SK-N-SH (cell line): Measurements from ENCODE around the gene TTC7B. TPM values are rescaled to one million over a fixed set of nuclear protein-coding genes. Genes with fewer than 3 reads are reported as not detected.

Experiments used
- CTCF ChIA-PET: fragments of 300-600, 350-600 bp; formaldehyde crosslinking; extraction: SDS; loops from one replicate; lab custom pipeline; 2021; lab: Yijun Ruan, JAX
- POLR2A ChIA-PET: fragments of 350-600 bp; sonication (Branson Sonifier 250); formaldehyde crosslinking; extraction: SDS; loops from one replicate; lab custom pipeline; 2020; ENCODE audit warnings: antibody characterized with exemption, inconsistent platforms; lab: Yijun Ruan, JAX
- DNase-seq: peaks from one replicate; pipeline ENCODE4 v3.0.0; 2012
- H2AFZ ChIP-seq: fragments of 200-600 bp; sonication (generic); 2 replicates; pipeline ENCODE4 v1.8.1; 2016; ENCODE audit warnings: antibody characterized with exemption, mild to moderate bottlenecking, low read depth
- H3F3A ChIP-seq: fragments of 200-600 bp; sonication (generic); replicated peaks from 2 replicates; pipeline ENCODE3; 2016; ENCODE audit warnings: antibody characterized with exemption, mild to moderate bottlenecking; ENCODE audit not compliant: insufficient read depth
- H3K27ac ChIP-seq, 2 experiments: fragments of 200-500 bp in 1 of 2; fragments of 200-600 bp in 1 of 2; sonication (Bioruptor generic) in 1 of 2; sonication (generic), shearing (Covaris generic) in 1 of 2; 2 replicates each; pipeline versions ENCODE4 v1.5.1 to v1.6.1; 2014 to 2016; ENCODE audit warnings: low read depth in 2 of 2, inconsistent platforms in 1 of 2, low read length in 1 of 2, mild to moderate bottlenecking in 1 of 2, mixed read lengths in 1 of 2
- H3K27me3 ChIP-seq: fragments of 200-600 bp; sonication (generic), shearing (Covaris generic); 2 replicates; pipeline ENCODE4 v1.6.1; 2016; ENCODE audit warnings: mixed run types; ENCODE audit not compliant: insufficient read depth
- H3K36me3 ChIP-seq, 2 experiments: fragments of 200-500 bp in 1 of 2; fragments of 200-600 bp in 1 of 2; sonication (Bioruptor generic) in 1 of 2; sonication (generic) in 1 of 2; replicated peaks in 1 of 2; 2 replicates each; pipeline versions ENCODE3 to v1.5.1; 2014 to 2016; ENCODE audit warnings: low read length in 1 of 2, mild to moderate bottlenecking in 1 of 2; ENCODE audit not compliant: insufficient read depth in 2 of 2, control insufficient read depth in 1 of 2
- H3K4me1 ChIP-seq, 2 experiments: fragments of 200-500 bp in 1 of 2; fragments of 200-600 bp in 1 of 2; sonication (Bioruptor generic) in 1 of 2; sonication (generic), shearing (Covaris generic) in 1 of 2; 2 replicates each; pipeline versions ENCODE4 v1.5.1 to v1.6.1; 2014 to 2016; ENCODE audit warnings: low read depth in 1 of 2, low read length in 1 of 2, mixed run types in 1 of 2; ENCODE audit not compliant: insufficient read depth in 2 of 2, control insufficient read depth in 1 of 2
- H3K4me2 ChIP-seq: fragments of 200-600 bp; sonication (generic), shearing (Covaris generic); 2 replicates; pipeline ENCODE4 v1.6.1; 2017; ENCODE audit warnings: mixed run types
- H3K4me3 ChIP-seq, 2 experiments: fragments of 200-500 bp in 1 of 2; fragments of 200-600 bp in 1 of 2; sonication (Bioruptor generic) in 1 of 2; sonication (generic), shearing (Covaris generic) in 1 of 2; 2 replicates each; pipeline versions ENCODE4 v1.5.1 to v1.8.1; 2014 to 2016; ENCODE audit warnings: low read depth in 2 of 2, inconsistent platforms in 1 of 2, low read length in 1 of 2, mild to moderate bottlenecking in 1 of 2, mixed read lengths in 1 of 2, moderate library complexity in 1 of 2
- H3K79me2 ChIP-seq: fragments of 200-600 bp; sonication (generic); 2 replicates; pipeline ENCODE4 v1.8.1; 2017; ENCODE audit warnings: mild to moderate bottlenecking; ENCODE audit not compliant: insufficient read depth
- H3K9ac ChIP-seq: fragments of 200-600 bp; sonication (generic); 2 replicates; pipeline ENCODE4 v1.6.1; 2017; ENCODE audit warnings: mixed run types
- H3K9me2 ChIP-seq: fragments of 200-600 bp; sonication (generic); 2 replicates; pipeline ENCODE4 v1.6.1; 2017; ENCODE audit warnings: mixed run types
- H3K9me3 ChIP-seq: fragments of 200-600 bp; sonication (generic); 2 replicates; pipeline ENCODE4 v1.6.1; 2017; ENCODE audit warnings: mixed run types, mild to moderate bottlenecking, moderate library complexity
- H4K20me1 ChIP-seq: fragments of 200-600 bp; sonication (generic); 2 replicates; pipeline ENCODE4 v1.6.1; 2017; ENCODE audit warnings: mild to moderate bottlenecking, mixed run types; ENCODE audit not compliant: insufficient read depth
- EP300 ChIP-seq, 2 experiments: IDR thresholded peaks; 2 replicates each; pipeline versions ENCODE4 v1.4.0 to v1.6.1; 2012; ENCODE audit warnings: borderline replicate concordance in 1 of 2, low read depth in 1 of 2, low read length in 1 of 2
- EZH2phosphoT487 ChIP-seq: fragments of 200-600 bp; sonication (generic); IDR thresholded peaks from 2 replicates; pipeline ENCODE4 v1.6.1; 2017; ENCODE audit warnings: low read depth, mixed run types, mild to moderate bottlenecking, antibody characterized with exemption, moderate library complexity, borderline replicate concordance
- FOXJ3 ChIP-seq: sonication (generic); formaldehyde crosslinking; IDR thresholded peaks from 2 replicates; pipeline ENCODE4 v1.5.1; 2020; ENCODE audit warnings: mild to moderate bottlenecking, missing genetic modification reagents
- MEF2A ChIP-seq: IDR thresholded peaks from 2 replicates; pipeline ENCODE4 v1.4.0; 2012; ENCODE audit warnings: low read depth, borderline replicate concordance
- NRF1 ChIP-seq: IDR thresholded peaks from 2 replicates; pipeline ENCODE4 v1.6.1; 2012; ENCODE audit warnings: low read depth, mild to moderate bottlenecking, low read length
- POLR2AphosphoS5 ChIP-seq: IDR thresholded peaks from 2 replicates; pipeline ENCODE4 v1.6.1; 2012; ENCODE audit warnings: low read depth, low read length
- RAD21 ChIP-seq: IDR thresholded peaks from 2 replicates; pipeline ENCODE4 v1.6.1; 2012; ENCODE audit warnings: mild to moderate bottlenecking, low read length
- RCOR1 ChIP-seq: fragments of 150-350 bp; IDR thresholded peaks from 2 replicates; pipeline ENCODE4 v1.6.1; 2017; ENCODE audit warnings: antibody characterized with exemption, low read length
- RFX5 ChIP-seq: IDR thresholded peaks from 2 replicates; pipeline ENCODE4 v1.6.1; 2012; ENCODE audit warnings: mild to moderate bottlenecking, improper control_type of control experiment, low read length
- SMC3 ChIP-seq: IDR thresholded peaks from 2 replicates; pipeline ENCODE4 v1.6.1; 2012; ENCODE audit warnings: low read depth, low read length, improper control_type of control experiment
- TEAD4 ChIP-seq: IDR thresholded peaks from 2 replicates; pipeline ENCODE4 v1.4.0; 2012; ENCODE audit warnings: mild to moderate bottlenecking, borderline replicate concordance; ENCODE audit not compliant: insufficient read depth
- YY1 ChIP-seq: IDR thresholded peaks from 2 replicates; pipeline ENCODE4 v1.4.0; 2012; ENCODE audit warnings: low read depth, mild to moderate bottlenecking
- WGBS: methylation state at CpG from one replicate; pipeline ENCODE4 v1.1.6; 2017; ENCODE audit warnings: low lambda C conversion rate; 5-methylcytosine and 5-hydroxymethylcytosine counted together
- polyA plus RNA-seq, 3 experiments: library from polyadenylated mRNA; depleted of rRNA; stranded (reverse); fragments of >200 nt; gene quantifications; 2 replicates each; pipeline ENCODE4 v1.2.3, GENCODE V29; 2012
- TF ChIP-seq, protein P1 (sequence below): fragments of 150-350 bp; IDR thresholded peaks from 2 replicates; pipeline ENCODE4 v1.6.1; 2016; ENCODE audit warnings: mild to moderate bottlenecking, low read depth, low read length
- TF ChIP-seq, protein P2 (sequence below): fragments of 200-600 bp; sonication (generic); IDR thresholded peaks from 2 replicates; pipeline ENCODE4 v1.6.1; 2017; ENCODE audit warnings: antibody characterized with exemption, mild to moderate bottlenecking, moderate library complexity
- TF ChIP-seq, protein P3 (sequence below): IDR thresholded peaks from 2 replicates; pipeline ENCODE4 v1.4.0; 2012; ENCODE audit warnings: low read depth, borderline replicate concordance
- TF ChIP-seq, protein P4 (sequence below): IDR thresholded peaks from 2 replicates; pipeline ENCODE4 v1.6.1; 2012; ENCODE audit warnings: mild to moderate bottlenecking, low read depth, low read length, moderate library complexity

TTC7B gene
- polyA plus RNA-seq, 1 of the 3 experiments (the other 2 are of a cell fraction), result 43.1 TPM

DNA sequence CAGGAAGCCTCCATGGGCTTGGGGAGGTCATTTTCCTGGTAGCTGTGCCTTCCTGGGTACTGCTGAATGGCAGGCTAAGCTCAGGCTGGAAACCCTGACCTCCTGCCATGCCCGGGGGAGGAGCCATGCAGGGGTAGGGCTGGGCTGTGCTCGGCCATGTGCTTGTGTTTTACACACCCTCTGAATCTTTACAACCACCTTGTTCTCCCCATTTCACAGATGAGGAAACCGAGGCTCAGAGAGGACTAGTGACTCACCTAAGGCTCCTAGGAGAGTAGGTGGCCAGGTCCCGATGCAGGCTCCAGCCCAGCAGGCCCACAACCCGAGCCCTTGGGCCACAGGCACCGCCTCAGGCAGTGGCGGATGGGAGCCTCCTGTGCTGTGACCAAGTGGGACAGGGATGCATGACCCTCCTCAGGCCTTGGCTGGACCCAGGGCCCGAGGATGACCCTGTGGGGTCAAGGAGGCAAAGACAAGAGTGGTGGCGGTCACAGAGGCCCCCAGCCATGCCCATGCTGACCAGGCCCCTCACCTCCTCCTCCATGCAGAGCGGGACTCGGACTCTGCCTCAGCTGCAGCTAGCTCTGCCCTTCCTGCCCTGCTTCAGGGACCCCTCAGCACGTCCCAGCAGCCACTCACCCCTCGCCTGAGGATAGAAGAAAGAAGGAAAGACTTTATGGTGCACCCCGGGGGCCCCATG is 283.3 kb downstream of the TTC7B start:
- H3K27me3 ChIP-seq, result no peaks in the 10 kb centered on the region
- H3K9ac ChIP-seq, result no peak overlapping the region
- H2AFZ ChIP-seq, result no peak overlapping the region
- H3K9me2 ChIP-seq, result no peaks in the 10 kb centered on the region
- H4K20me1 ChIP-seq, result no peaks in the 10 kb centered on the region
- H3F3A ChIP-seq, result no peaks in the 10 kb centered on the region
- peak; percentile 15 for DNase-seq
- H3K4me2 ChIP-seq, result no peak overlapping the region
- ChIA-PET CTCF (interaction anchor here (1.2 kb wide), 1 partner anchor 133 kb away, joined by 5 read pairs; no protein-coding TSS in a partner anchor), POLR2A (no interaction called here)
- 67% methylated on average over 4 of the region's 14 CpGs for WGBS
- H3K4me1 ChIP-seq, result peaks cover 0 to 3% of the 10 kb centered on the region in 2 experiments; a peak in 1 of 4 replicates
- no peak overlapping the region for H3K27ac ChIP-seq
- H3K9me3 ChIP-seq, result no peaks in the 10 kb centered on the region
- TF ChIP-seq EZH2phosphoT487 (no peak), SMC3 (no peak)
- TF ChIP-seq, protein P1, sequence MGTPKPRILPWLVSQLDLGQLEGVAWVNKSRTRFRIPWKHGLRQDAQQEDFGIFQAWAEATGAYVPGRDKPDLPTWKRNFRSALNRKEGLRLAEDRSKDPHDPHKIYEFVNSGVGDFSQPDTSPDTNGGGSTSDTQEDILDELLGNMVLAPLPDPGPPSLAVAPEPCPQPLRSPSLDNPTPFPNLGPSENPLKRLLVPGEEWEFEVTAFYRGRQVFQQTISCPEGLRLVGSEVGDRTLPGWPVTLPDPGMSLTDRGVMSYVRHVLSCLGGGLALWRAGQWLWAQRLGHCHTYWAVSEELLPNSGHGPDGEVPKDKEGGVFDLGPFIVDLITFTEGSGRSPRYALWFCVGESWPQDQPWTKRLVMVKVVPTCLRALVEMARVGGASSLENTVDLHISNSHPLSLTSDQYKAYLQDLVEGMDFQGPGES, result no peak
- TF ChIP-seq, protein P2, sequence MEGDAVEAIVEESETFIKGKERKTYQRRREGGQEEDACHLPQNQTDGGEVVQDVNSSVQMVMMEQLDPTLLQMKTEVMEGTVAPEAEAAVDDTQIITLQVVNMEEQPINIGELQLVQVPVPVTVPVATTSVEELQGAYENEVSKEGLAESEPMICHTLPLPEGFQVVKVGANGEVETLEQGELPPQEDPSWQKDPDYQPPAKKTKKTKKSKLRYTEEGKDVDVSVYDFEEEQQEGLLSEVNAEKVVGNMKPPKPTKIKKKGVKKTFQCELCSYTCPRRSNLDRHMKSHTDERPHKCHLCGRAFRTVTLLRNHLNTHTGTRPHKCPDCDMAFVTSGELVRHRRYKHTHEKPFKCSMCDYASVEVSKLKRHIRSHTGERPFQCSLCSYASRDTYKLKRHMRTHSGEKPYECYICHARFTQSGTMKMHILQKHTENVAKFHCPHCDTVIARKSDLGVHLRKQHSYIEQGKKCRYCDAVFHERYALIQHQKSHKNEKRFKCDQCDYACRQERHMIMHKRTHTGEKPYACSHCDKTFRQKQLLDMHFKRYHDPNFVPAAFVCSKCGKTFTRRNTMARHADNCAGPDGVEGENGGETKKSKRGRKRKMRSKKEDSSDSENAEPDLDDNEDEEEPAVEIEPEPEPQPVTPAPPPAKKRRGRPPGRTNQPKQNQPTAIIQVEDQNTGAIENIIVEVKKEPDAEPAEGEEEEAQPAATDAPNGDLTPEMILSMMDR, result no peak
- no peaks in the 10 kb centered on the region for H3K36me3 ChIP-seq
- no peak overlapping the region for H3K4me3 ChIP-seq
- H3K79me2 ChIP-seq, result no peaks in the 10 kb centered on the region

DNA sequence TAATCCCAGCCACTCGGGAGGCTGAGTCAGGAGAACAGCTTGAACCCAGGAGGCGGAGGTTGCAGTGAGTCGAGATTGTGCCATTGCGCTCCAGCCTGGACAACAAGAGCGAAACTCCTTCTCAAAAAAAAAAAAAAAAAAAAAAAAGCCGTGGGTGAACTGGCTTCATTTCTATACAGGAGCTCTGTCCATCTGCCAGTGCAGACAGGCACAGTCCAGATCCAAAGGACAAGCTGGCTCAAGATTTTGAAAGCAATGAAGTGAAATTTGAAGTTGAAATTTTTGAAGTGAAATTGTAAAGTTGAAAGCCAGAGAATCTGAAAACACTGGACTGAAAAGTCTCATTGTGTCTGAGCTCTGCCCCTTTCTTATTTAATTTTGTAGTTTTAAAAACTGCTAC is 284.7 kb downstream of the TTC7B start:
- POLR2A ChIA-PET, result interaction anchor here (1.1 kb wide), 1 partner anchor 9 kb away, joined by 4 read pairs; no protein-coding TSS in a partner anchor

More for the DNA sequence above, 284.7 kb downstream of the TTC7B start:
- Histone ChIP-seq H2AFZ (no peak overlapping the region), H4K20me1 (no peaks in the 10 kb centered on the region), H3K27me3 (no peaks in the 10 kb centered on the region), H3F3A (no peaks in the 10 kb centered on the region), H3K79me2 (no peaks in the 10 kb centered on the region), H3K9me3 (no peaks in the 10 kb centered on the region), H3K27ac (no peak overlapping the region)
- no peak for DNase-seq
- no peak for TF ChIP-seq TEAD4
- no peak for TF ChIP-seq POLR2AphosphoS5
- no peak for TF ChIP-seq FOXJ3 (CRISPR knock-in tag)
- TF ChIP-seq RAD21, result no peak
- TF ChIP-seq, protein P3, sequence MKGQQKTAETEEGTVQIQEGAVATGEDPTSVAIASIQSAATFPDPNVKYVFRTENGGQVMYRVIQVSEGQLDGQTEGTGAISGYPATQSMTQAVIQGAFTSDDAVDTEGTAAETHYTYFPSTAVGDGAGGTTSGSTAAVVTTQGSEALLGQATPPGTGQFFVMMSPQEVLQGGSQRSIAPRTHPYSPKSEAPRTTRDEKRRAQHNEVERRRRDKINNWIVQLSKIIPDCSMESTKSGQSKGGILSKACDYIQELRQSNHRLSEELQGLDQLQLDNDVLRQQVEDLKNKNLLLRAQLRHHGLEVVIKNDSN, result no peak
- TF ChIP-seq, protein P4, sequence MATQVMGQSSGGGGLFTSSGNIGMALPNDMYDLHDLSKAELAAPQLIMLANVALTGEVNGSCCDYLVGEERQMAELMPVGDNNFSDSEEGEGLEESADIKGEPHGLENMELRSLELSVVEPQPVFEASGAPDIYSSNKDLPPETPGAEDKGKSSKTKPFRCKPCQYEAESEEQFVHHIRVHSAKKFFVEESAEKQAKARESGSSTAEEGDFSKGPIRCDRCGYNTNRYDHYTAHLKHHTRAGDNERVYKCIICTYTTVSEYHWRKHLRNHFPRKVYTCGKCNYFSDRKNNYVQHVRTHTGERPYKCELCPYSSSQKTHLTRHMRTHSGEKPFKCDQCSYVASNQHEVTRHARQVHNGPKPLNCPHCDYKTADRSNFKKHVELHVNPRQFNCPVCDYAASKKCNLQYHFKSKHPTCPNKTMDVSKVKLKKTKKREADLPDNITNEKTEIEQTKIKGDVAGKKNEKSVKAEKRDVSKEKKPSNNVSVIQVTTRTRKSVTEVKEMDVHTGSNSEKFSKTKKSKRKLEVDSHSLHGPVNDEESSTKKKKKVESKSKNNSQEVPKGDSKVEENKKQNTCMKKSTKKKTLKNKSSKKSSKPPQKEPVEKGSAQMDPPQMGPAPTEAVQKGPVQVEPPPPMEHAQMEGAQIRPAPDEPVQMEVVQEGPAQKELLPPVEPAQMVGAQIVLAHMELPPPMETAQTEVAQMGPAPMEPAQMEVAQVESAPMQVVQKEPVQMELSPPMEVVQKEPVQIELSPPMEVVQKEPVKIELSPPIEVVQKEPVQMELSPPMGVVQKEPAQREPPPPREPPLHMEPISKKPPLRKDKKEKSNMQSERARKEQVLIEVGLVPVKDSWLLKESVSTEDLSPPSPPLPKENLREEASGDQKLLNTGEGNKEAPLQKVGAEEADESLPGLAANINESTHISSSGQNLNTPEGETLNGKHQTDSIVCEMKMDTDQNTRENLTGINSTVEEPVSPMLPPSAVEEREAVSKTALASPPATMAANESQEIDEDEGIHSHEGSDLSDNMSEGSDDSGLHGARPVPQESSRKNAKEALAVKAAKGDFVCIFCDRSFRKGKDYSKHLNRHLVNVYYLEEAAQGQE, result no peak
- TF ChIP-seq EP300 (IDR thresholded peaks at IDR 0.05; ENCODE audit: borderline replicate concordance in 1 of 2, low read depth in 1 of 2, low read length in 1 of 2), result no peak
- TF ChIP-seq NRF1, result no peak
- TF ChIP-seq MEF2A, result no peak
- no peak for TF ChIP-seq SMC3
- TF ChIP-seq YY1, result no peak
- no peak for TF ChIP-seq RCOR1
- no peak for TF ChIP-seq RFX5
- TF ChIP-seq, all 33 proteins: peak for 0
- Histone ChIP-seq H3K4me1 (peaks cover 0 to 3% of the 10 kb centered on the region in 2 experiments; a peak in 1 of 4 replicates), H3K4me3 (no peak overlapping the region), H3K4me2 (no peak overlapping the region), H3K36me3 (no peaks in the 10 kb centered on the region), H3K9me2 (no peaks in the 10 kb centered on the region), H3K9ac (no peak overlapping the region)
- WGBS, result 84% methylated on average over 6 of the region's 6 CpGs
- CTCF ChIA-PET, result interaction anchor here (1.4 to 1.5 kb wide), 2 partner anchors 132 to 230 kb away, joined by 3 read pairs; no protein-coding TSS in a partner anchor
